ENCODE measurements around the gene EHMT1. TPM values are rescaled to one million over a fixed set of nuclear protein-coding genes. Genes with fewer than 3 reads are reported as not detected.

Gene EHMT1
- total RNA-seq, 1 donor from 2014 or later = 64.5 TPM

- Histone ChIP-seq H4K20me1 (ENCODE audit: insufficient read depth, low read length) (peaks cover 50% of the 10 kb centered on the region), H3K79me2 (ENCODE audit: insufficient read depth, low read length) (peaks cover 6% of the 10 kb centered on the region), H3K27ac (ENCODE audit: low read depth, low read length) (no peak overlapping the region), H3K36me3 (ENCODE audit: insufficient read depth, low read length) (peaks cover 20% of the 10 kb centered on the region), H3K9ac (ENCODE audit: low read length) (no peak overlapping the region), H3K27me3 (ENCODE audit: insufficient read depth, low read length) (no peaks in the 10 kb centered on the region), H3K9me3 (ENCODE audit: insufficient read depth, low read depth, low read length) (no peaks in the 10 kb centered on the region), H3K4me2 (ENCODE audit: low read length) (no peak overlapping the region), H3K4me3 (ENCODE audit: insufficient read depth, low read depth, low read length) (no peak overlapping the region), H2AFZ (ENCODE audit: low read depth, low read length) (no peak overlapping the region), H3K4me1 (ENCODE audit: insufficient read depth, low read length) (peaks cover 6% of the 10 kb centered on the region)
- Mint-ChIP-seq H3K27ac (ENCODE audit: unreplicated experiment) (peak overlapping the region; percentile 62), H3K9me3 (ENCODE audit: unreplicated experiment) (no peaks in the 10 kb centered on the region), H3K4me1 (ENCODE audit: low read depth, unreplicated experiment) (peaks cover 13% of the 10 kb centered on the region), H3K27me3 (ENCODE audit: low read depth, unreplicated experiment) (no peaks in the 10 kb centered on the region), H3K36me3 (ENCODE audit: low read depth, unreplicated experiment) (peaks cover 25% of the 10 kb centered on the region), H3K4me3 (ENCODE audit: unreplicated experiment) (peak overlapping the region; percentile 52)
- FAIRE-seq (no peak), DNase-seq (ENCODE audit: low read depth) (no peak)
- no peak for TF ChIP-seq CTCF (IDR thresholded peaks at IDR 0.05; ENCODE audit: insufficient read depth, low read depth, low read length)
- TF ChIP-seq EZH2 (IDR thresholded peaks at IDR 0.05; ENCODE audit: insufficient read depth, low read length) = no peak
These were observed 166.9 kb downstream of the EHMT1 start for GRCh38 chr9:137785704-137786161.

- FAIRE-seq = no peak
- H3K27ac Mint-ChIP-seq (ENCODE audit: unreplicated experiment) = peak overlapping the region; percentile 47
These were observed 167.7 kb downstream of the EHMT1 start for GRCh38 chr9:137786511-137786920.

More at GRCh38 chr9:137786511-137786920, 167.7 kb downstream of the EHMT1 start:
- H4K20me1 ChIP-seq (ENCODE audit: insufficient read depth, low read length) = peaks cover 50% of the 10 kb centered on the region
- peaks cover 25% of the 10 kb centered on the region for H3K36me3 ChIP-seq (ENCODE audit: insufficient read depth, low read length)
- H3K27ac ChIP-seq (ENCODE audit: low read depth, low read length) = peak overlapping the region; percentile 5
- no peak overlapping the region for H2AFZ ChIP-seq (ENCODE audit: low read depth, low read length)
- H3K9ac ChIP-seq (ENCODE audit: low read length) = no peak overlapping the region
- DNase-seq (ENCODE audit: low read depth) = no peak
- H3K36me3 Mint-ChIP-seq (ENCODE audit: low read depth, unreplicated experiment) = peaks cover 28% of the 10 kb centered on the region
- no peak overlapping the region for H3K4me3 ChIP-seq (ENCODE audit: insufficient read depth, low read depth, low read length)
- H3K4me1 ChIP-seq (ENCODE audit: insufficient read depth, low read length) = peaks cover 6% of the 10 kb centered on the region
- no peaks in the 10 kb centered on the region for H3K27me3 Mint-ChIP-seq (ENCODE audit: low read depth, unreplicated experiment)
- no peaks in the 10 kb centered on the region for H3K27me3 ChIP-seq (ENCODE audit: insufficient read depth, low read length)
- no peak overlapping the region for H3K4me2 ChIP-seq (ENCODE audit: low read length)
- H3K79me2 ChIP-seq (ENCODE audit: insufficient read depth, low read length) = peaks cover 6% of the 10 kb centered on the region
- H3K9me3 ChIP-seq (ENCODE audit: insufficient read depth, low read depth, low read length) = no peaks in the 10 kb centered on the region
- TF ChIP-seq EZH2 (IDR thresholded peaks at IDR 0.05; ENCODE audit: insufficient read depth, low read length) (no peak), CTCF (IDR thresholded peaks at IDR 0.05; ENCODE audit: insufficient read depth, low read depth, low read length) (no peak)
- H3K9me3 Mint-ChIP-seq (ENCODE audit: unreplicated experiment) = no peaks in the 10 kb centered on the region
- H3K4me1 Mint-ChIP-seq (ENCODE audit: low read depth, unreplicated experiment) = peaks cover 13% of the 10 kb centered on the region
- H3K4me3 Mint-ChIP-seq (ENCODE audit: unreplicated experiment) = no peak overlapping the region

All from astrocyte (in vitro differentiated cells and primary cell).